PC-9 (cell line): ENCODE results near the gene MRPS11. TPM values are rescaled to one million over a fixed set of nuclear protein-coding genes. Genes with fewer than 3 reads are reported as not detected.
"Not testable (repeated sequence)": the region's sequence is repeated elsewhere in the genome, so short reads cannot be mapped to it uniquely, and the experiment has no call there.

Source experiments
- BruUV-seq: library from RNA; stranded (reverse); fragments of 400-500 nt; replicated peaks from 2 replicates; lab custom pipeline; 2021; lab: Mats Ljungman, UMichigan
- CTCF ChIA-PET: fragments of 300-600 bp; sonication (Branson Sonifier 250); formaldehyde crosslinking; loops from one replicate; lab custom pipeline; 2022; ENCODE audit warnings: antibody characterized with exemption; lab: Charles Lee
- POLR2A ChIA-PET: fragments of 300-600 bp; sonication (Branson Sonifier 250); formaldehyde crosslinking; loops from one replicate; lab custom pipeline; 2022; ENCODE audit warnings: antibody characterized with exemption; ENCODE audit not compliant: unreplicated experiment; lab: Charles Lee
- DNase-seq, 2 experiments: peaks; one replicate each; pipeline versions ENCODE4 v3.0.0 to v3.0.0-alpha.2; 2015 to 2022; ENCODE audit warnings: mixed read lengths in 1 of 2
- H2AFZ ChIP-seq: fragments of 200-600 bp; sonication (generic); 2 replicates; pipeline ENCODE4 v1.8.1; 2017; ENCODE audit warnings: antibody characterized with exemption
- H3F3A ChIP-seq: fragments of 200-600 bp; sonication (generic); 2 replicates; pipeline ENCODE4 v1.8.1; 2017; ENCODE audit warnings: antibody characterized with exemption, mild to moderate bottlenecking, low read depth; ENCODE audit not compliant: insufficient read depth
- H3K27ac ChIP-seq: fragments of 200-600 bp; sonication (generic); 2 replicates; pipeline ENCODE4 v1.6.1; 2016; ENCODE audit warnings: mixed run types
- H3K27me3 ChIP-seq: fragments of 200-600 bp; sonication (generic); 2 replicates; pipeline ENCODE4 v1.6.1; 2016; ENCODE audit warnings: low read depth, mixed run types; ENCODE audit not compliant: insufficient read depth
- H3K36me3 ChIP-seq: fragments of 200-600 bp; sonication (generic); 2 replicates; pipeline ENCODE4 v1.6.1; 2016; ENCODE audit warnings: low read depth, mixed run types
- H3K4me1 ChIP-seq: fragments of 200-600 bp; sonication (generic); replicated peaks from 2 replicates; pipeline ENCODE4 v1.6.1; 2016; ENCODE audit warnings: mixed run types; ENCODE audit not compliant: insufficient read depth
- H3K4me2 ChIP-seq: fragments of 200-600 bp; sonication (generic); 2 replicates; pipeline ENCODE4 v1.6.1; 2017; ENCODE audit warnings: mixed run types
- H3K4me3 ChIP-seq: fragments of 200-600 bp; sonication (generic); 2 replicates; pipeline ENCODE4 v1.6.1; 2016; ENCODE audit warnings: mixed run types
- H3K79me2 ChIP-seq: fragments of 200-600 bp; sonication (generic); 2 replicates; pipeline ENCODE4 v1.6.1; 2017; ENCODE audit warnings: low read depth, mixed run types
- H3K9me2 ChIP-seq: fragments of 200-600 bp; sonication (generic); 2 replicates; pipeline ENCODE4 v1.8.1; 2017; ENCODE audit warnings: mild to moderate bottlenecking; ENCODE audit not compliant: insufficient read depth
- H3K9me3 ChIP-seq: fragments of 200-600 bp; sonication (generic); 2 replicates; pipeline ENCODE4 v1.8.1; 2016; ENCODE audit warnings: low read depth; ENCODE audit not compliant: insufficient read depth
- H4K20me1 ChIP-seq: fragments of 200-600 bp; sonication (generic); 2 replicates; pipeline ENCODE4 v1.8.1; 2017; ENCODE audit not compliant: insufficient read depth
- EZH2 ChIP-seq: fragments of 200-600 bp; sonication (generic); IDR thresholded peaks from 2 replicates; pipeline ENCODE4 v1.8.0; 2017; ENCODE audit warnings: antibody characterized with exemption, low read depth
- intact Hi-C: fragments of 100-400 bp; cut with micrococcal nuclease; formaldehyde crosslinking; loops from one replicate; pipeline ENCODE4 v1.10.0; 2022; ENCODE audit not compliant: unreplicated experiment
- total RNA-seq: library from RNA; stranded (reverse); gene quantifications from 2 replicates; pipeline ENCODE4 v1.2.3, GENCODE V29; 2021
- TF ChIP-seq, protein P1 (sequence below): fragments of 200-600 bp; sonication (generic); conservative IDR thresholded peaks from 2 replicates; pipeline ENCODE4 v1.6.1; 2017; ENCODE audit warnings: mixed run types, antibody characterized with exemption, mild to moderate bottlenecking, moderate library complexity

Gene MRPS11
- total RNA-seq, 1 experiment from 2014 or later: 57.2 TPM

DNA sequence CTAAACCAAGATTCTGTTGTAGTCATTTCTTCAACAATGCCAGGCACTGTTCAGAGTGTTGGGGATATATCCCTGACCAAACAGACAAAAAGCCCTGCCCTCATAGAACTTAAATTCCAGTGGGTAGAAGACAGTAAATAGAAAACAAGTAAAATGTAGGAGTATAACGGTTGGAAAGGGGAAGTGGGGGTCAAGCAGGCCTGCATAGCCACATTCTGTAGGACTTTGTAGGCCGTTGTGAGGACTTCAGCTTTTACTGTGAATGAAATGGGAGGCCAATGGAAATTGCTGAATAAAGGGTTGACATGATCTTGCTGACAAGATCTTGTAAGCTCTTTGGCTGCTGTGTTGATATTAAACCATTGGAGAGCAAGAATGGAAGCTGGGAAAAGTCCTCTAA lies 1.8 kb downstream of the MRPS11 start:
- no peaks in the 10 kb centered on the region for H3K9me3 ChIP-seq
- H3K27ac ChIP-seq: no peak overlapping the region
- no peak for DNase-seq
- POLR2A ChIA-PET: no interaction called here
- peaks cover 24% of the 10 kb centered on the region for H3K4me1 ChIP-seq
- CTCF ChIA-PET: no interaction called here
- no peak for TF ChIP-seq EZH2
- TF ChIP-seq, protein P1, sequence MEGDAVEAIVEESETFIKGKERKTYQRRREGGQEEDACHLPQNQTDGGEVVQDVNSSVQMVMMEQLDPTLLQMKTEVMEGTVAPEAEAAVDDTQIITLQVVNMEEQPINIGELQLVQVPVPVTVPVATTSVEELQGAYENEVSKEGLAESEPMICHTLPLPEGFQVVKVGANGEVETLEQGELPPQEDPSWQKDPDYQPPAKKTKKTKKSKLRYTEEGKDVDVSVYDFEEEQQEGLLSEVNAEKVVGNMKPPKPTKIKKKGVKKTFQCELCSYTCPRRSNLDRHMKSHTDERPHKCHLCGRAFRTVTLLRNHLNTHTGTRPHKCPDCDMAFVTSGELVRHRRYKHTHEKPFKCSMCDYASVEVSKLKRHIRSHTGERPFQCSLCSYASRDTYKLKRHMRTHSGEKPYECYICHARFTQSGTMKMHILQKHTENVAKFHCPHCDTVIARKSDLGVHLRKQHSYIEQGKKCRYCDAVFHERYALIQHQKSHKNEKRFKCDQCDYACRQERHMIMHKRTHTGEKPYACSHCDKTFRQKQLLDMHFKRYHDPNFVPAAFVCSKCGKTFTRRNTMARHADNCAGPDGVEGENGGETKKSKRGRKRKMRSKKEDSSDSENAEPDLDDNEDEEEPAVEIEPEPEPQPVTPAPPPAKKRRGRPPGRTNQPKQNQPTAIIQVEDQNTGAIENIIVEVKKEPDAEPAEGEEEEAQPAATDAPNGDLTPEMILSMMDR: no peak
- H3K79me2 ChIP-seq: peaks cover 44% of the 10 kb centered on the region
- H3K36me3 ChIP-seq: 0 out of 2 replicates have a peak, but pooled peaks cover 9% of the 10 kb centered on the region
- intact Hi-C loops: no loop called here
- no TSS peak for BruUV-seq
- H4K20me1 ChIP-seq: no peaks in the 10 kb centered on the region
- H2AFZ ChIP-seq: no peak overlapping the region
- H3F3A ChIP-seq: peaks cover 15% of the 10 kb centered on the region
- H3K27me3 ChIP-seq: no peaks in the 10 kb centered on the region
- no peaks in the 10 kb centered on the region for H3K9me2 ChIP-seq
- no peak overlapping the region for H3K4me2 ChIP-seq
- no peak overlapping the region for H3K4me3 ChIP-seq

DNA sequence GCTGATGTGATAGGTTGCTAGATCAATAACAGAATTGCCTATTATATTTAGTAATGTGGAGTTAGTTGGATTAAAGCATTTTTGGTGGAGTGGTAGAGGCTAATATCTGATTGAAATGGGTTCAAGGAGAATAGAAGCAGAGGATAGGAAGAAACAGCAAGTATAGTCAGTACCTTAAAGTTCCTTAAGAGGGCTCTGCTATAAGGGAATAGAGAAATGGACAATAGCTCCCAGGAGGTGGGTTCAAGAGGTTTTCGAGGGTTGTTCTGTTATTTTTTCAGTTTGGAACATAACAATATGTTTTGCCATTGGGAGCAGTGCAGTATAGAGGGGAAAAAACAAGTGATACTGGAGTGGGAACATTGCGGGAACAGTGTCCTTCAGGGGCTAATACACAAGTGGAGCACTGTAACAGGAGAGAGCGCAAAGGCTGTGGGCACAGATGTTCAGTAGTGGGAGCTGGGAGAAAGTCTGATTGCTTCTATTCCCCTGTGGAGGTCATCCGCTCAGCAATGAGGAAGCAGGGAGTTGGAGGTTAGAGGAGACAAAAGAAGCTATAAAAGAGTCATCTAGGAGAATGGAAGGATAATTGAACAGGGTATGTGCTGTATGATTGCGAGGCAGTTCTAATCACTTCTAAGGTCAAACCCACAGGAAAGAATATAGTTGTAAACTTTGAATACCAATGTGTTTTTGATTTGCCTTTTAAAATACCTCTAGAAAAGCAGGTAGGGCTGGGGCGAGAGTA lies 3.3 kb downstream of the MRPS11 start:
- Histone ChIP-seq H3K27ac (no peak overlapping the region), H4K20me1 (no peaks in the 10 kb centered on the region), H3K36me3 (no peaks in the 10 kb centered on the region), H3K4me3 (no peak overlapping the region), H3K9me3 (no peaks in the 10 kb centered on the region), H2AFZ (no peak overlapping the region), H3F3A (peaks cover 9% of the 10 kb centered on the region), H3K9me2 (no peaks in the 10 kb centered on the region), H3K4me1 (peaks cover 14% of the 10 kb centered on the region), H3K79me2 (peaks cover 32% of the 10 kb centered on the region), H3K4me2 (no peak overlapping the region), H3K27me3 (no peaks in the 10 kb centered on the region)
- intact Hi-C loops: loop anchor here (10.0 kb wide), 2 partner anchors 364 to 544 kb away; no protein-coding TSS in a partner anchor
- no TSS peak for BruUV-seq
- no peak for TF ChIP-seq EZH2
- TF ChIP-seq, protein P1: no peak
- ChIA-PET CTCF (no interaction called here), POLR2A (no interaction called here)
- DNase-seq: no peak

DNA sequence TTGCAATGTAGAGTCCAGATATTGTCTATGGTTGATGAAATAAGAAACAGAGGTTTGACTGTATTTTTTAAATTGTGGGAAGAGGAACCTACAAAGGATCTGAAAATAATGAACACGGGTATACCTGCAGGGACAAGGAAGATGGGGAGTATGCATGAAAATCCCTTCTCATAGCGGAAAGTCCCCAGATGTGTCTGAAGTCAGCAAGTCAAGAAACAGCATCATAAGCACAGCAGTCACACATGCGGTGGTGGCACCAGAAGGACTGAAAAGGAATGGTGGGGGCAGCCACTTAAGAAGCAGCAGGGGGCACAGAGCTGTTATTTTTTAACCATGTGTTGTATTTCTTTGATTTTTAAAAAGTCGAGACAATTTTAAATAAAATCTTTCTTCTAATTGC lies 4.7 kb downstream of the MRPS11 start:
- H2AFZ ChIP-seq: no peak overlapping the region
- intact Hi-C loops: loop anchor here (10.0 kb wide), 2 partner anchors 363 to 543 kb away; no protein-coding TSS in a partner anchor
- peaks cover 4% of the 10 kb centered on the region; the same call in 1 of the 2 replicates for H3K36me3 ChIP-seq

DNA sequence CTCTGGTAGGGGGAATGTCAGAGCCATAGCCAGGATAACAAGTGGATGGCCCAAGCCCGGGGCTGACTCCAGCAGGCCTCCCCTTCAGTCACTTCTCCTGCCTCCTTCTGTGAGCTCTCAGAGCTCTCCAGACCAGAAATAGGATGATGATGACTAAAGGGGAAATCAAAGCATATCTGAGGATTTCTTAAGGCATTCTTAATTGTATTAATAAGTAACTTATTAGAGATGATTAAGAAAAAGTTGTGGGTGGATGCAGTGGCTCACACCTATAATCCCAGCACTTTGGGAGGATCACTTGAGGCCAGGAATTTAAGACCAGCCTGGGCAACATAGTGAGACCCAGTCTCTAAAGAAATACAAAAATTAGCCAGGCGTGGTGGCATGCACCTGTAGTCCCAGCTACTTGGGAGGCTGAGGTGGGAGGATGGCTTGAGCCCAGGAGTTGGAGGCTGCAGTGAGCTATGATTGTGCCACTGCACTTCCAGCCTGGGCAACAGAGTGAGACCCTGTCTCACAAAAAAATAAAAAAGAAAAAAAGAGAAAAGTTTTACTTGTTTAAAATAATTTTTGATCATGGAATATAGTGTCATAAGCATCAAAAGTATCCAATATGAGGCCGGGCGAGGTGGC lies 6.3 kb downstream of the MRPS11 start:
- H3K79me2 ChIP-seq: peaks cover 10% of the 10 kb centered on the region; the same call in 1 of the 2 replicates
- H3K27ac ChIP-seq, CTCF ChIA-PET, H3K27me3 ChIP-seq, H3K9me2 ChIP-seq, H3K4me2 ChIP-seq, H3K4me3 ChIP-seq, DNase-seq, BruUV-seq, H2AFZ ChIP-seq, H4K20me1 ChIP-seq, POLR2A ChIA-PET, H3K9me3 ChIP-seq, H3F3A ChIP-seq, H3K4me1 ChIP-seq, H3K36me3 ChIP-seq: not testable (repeated sequence)
- intact Hi-C loops: loop anchor here (10.0 kb wide), 2 partner anchors 361 to 541 kb away; no protein-coding TSS in a partner anchor

More for the DNA sequence above, 4.7 kb downstream of the MRPS11 start:
- Histone ChIP-seq H3K27ac (no peak overlapping the region), H3K79me2 (peaks cover 21% of the 10 kb centered on the region), H3K27me3 (no peaks in the 10 kb centered on the region), H3K9me3 (no peaks in the 10 kb centered on the region), H3K4me2 (no peak overlapping the region), H3K4me3 (no peak overlapping the region), H3F3A (no peaks in the 10 kb centered on the region), H3K4me1 (peaks cover 6% of the 10 kb centered on the region), H4K20me1 (no peaks in the 10 kb centered on the region; the same call in 1 of the 2 replicates), H3K9me2 (no peaks in the 10 kb centered on the region)
- DNase-seq: no peak
- ChIA-PET CTCF (no interaction called here), POLR2A (no interaction called here)
- BruUV-seq: no TSS peak
- TF ChIP-seq, protein P1: no peak
- no peak for TF ChIP-seq EZH2
